ENCODE data around the gene THRAP3. TPM values are rescaled to one million over a fixed set of nuclear protein-coding genes. Genes with fewer than 3 reads are reported as not detected.

THRAP3 gene
- total and polyA plus RNA-seq, 9 of the 15 experiments (the other 6 are each of a cell fraction or from before 2014, with no cell fraction given): 66.2 to 135 (median 113) TPM

- TF ChIP-seq IFI16 (CRISPR knock-in tag; IDR thresholded peaks at IDR 0.05) (no peak), ZNF124 (CRISPR knock-in tag; IDR thresholded peaks at IDR 0.05) (no peak), ARID2 (IDR thresholded peaks at IDR 0.05) (peak; percentile 96), ZNF77 (CRISPR knock-in tag; IDR thresholded peaks at IDR 0.05) (no peak), BACH1 (tag; IDR thresholded peaks at IDR 0.05) (no peak), KLF13 (tag; IDR thresholded peaks at IDR 0.05; ENCODE audit: borderline replicate concordance, low read depth) (0 out of 2 replicates have a peak, but pooled peaks have one; percentile 16), ZNF644 (tag; IDR thresholded peaks at IDR 0.05; ENCODE audit: low read depth) (0 out of 2 replicates have a peak, but pooled peaks have one; percentile 49), SP1 (CRISPR knock-in tag; IDR thresholded peaks at IDR 0.05) (0 out of 2 replicates have a peak, but pooled peaks have one; percentile 38), FOSL1 (tag; conservative IDR thresholded peaks at IDR 0.05) (peak; percentile 35), ZNF395 (CRISPR knock-in tag; IDR thresholded peaks at IDR 0.05) (peak; percentile 63; the same call in 1 of the 2 replicates), RAD21 (CRISPR knock-in tag; conservative IDR thresholded peaks at IDR 0.05 in 1 of 2, IDR thresholded peaks at IDR 0.05 in 1 of 2) (peak; percentile 97 to 99), SMAD1 (IDR thresholded peaks at IDR 0.05; ENCODE audit: low read depth, low read length, partially characterized antibody) (no peak), NR2C2 (CRISPR knock-in tag; IDR thresholded peaks at IDR 0.05) (0 out of 2 replicates have a peak, but pooled peaks have one; percentile 11), NR2C2 (tag; IDR thresholded peaks at IDR 0.05) (no peak), RBFOX2 (IDR thresholded peaks at IDR 0.05; ENCODE audit: low read depth, low read length) (peak; percentile 52), MYNN (IDR thresholded peaks at IDR 0.05) (peak; percentile 89; the same call in 1 of the 2 replicates), MYNN (CRISPR knock-in tag; IDR thresholded peaks at IDR 0.05) (no peak), ETS2 (tag; IDR thresholded peaks at IDR 0.05; ENCODE audit: borderline replicate concordance, poor library complexity, severe bottlenecking) (no peak), ZBTB1 (CRISPR knock-in tag; IDR thresholded peaks at IDR 0.05; ENCODE audit: borderline replicate concordance, low read depth) (no peak), ZKSCAN1 (IDR thresholded peaks at IDR 0.05; ENCODE audit: low read depth, low read length) (peak; percentile 79; the same call in 1 of the 2 replicates)
- TF ChIP-seq, protein P1, sequence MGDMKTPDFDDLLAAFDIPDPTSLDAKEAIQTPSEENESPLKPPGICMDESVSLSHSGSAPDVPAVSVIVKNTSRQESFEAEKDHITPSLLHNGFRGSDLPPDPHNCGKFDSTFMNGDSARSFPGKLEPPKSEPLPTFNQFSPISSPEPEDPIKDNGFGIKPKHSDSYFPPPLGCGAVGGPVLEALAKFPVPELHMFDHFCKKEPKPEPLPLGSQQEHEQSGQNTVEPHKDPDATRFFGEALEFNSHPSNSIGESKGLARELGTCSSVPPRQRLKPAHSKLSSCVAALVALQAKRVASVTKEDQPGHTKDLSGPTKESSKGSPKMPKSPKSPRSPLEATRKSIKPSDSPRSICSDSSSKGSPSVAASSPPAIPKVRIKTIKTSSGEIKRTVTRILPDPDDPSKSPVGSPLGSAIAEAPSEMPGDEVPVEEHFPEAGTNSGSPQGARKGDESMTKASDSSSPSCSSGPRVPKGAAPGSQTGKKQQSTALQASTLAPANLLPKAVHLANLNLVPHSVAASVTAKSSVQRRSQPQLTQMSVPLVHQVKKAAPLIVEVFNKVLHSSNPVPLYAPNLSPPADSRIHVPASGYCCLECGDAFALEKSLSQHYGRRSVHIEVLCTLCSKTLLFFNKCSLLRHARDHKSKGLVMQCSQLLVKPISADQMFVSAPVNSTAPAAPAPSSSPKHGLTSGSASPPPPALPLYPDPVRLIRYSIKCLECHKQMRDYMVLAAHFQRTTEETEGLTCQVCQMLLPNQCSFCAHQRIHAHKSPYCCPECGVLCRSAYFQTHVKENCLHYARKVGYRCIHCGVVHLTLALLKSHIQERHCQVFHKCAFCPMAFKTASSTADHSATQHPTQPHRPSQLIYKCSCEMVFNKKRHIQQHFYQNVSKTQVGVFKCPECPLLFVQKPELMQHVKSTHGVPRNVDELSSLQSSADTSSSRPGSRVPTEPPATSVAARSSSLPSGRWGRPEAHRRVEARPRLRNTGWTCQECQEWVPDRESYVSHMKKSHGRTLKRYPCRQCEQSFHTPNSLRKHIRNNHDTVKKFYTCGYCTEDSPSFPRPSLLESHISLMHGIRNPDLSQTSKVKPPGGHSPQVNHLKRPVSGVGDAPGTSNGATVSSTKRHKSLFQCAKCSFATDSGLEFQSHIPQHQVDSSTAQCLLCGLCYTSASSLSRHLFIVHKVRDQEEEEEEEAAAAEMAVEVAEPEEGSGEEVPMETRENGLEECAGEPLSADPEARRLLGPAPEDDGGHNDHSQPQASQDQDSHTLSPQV (IDR thresholded peaks at IDR 0.05): peak; percentile 70
- TF ChIP-seq, protein P2, sequence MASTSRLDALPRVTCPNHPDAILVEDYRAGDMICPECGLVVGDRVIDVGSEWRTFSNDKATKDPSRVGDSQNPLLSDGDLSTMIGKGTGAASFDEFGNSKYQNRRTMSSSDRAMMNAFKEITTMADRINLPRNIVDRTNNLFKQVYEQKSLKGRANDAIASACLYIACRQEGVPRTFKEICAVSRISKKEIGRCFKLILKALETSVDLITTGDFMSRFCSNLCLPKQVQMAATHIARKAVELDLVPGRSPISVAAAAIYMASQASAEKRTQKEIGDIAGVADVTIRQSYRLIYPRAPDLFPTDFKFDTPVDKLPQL (IDR thresholded peaks at IDR 0.05; ENCODE audit: extremely low read depth, insufficient read length): no peak
Measured at GRCh38 chr1:36187800-36188593, 36.2 kb upstream of the THRAP3 start (continued).

Measured in K562 (cell line).